HEK293T (cell line): ENCODE results near the gene MAP4K1.

Experiments
- CTCF ChIA-PET: fragments of 350-600 bp; formaldehyde crosslinking; extraction: SDS; loops from one replicate; lab custom pipeline; 2021; ENCODE audit warnings: antibody characterized with exemption, inconsistent platforms; lab: Yijun Ruan, JAX
- POLR2A ChIA-PET: fragments of 350-600 bp; formaldehyde crosslinking; extraction: SDS; loops from one replicate; lab custom pipeline; 2020; ENCODE audit warnings: antibody characterized with exemption, inconsistent platforms; lab: Yijun Ruan, JAX
- DNase-seq: peaks from one replicate; pipeline ENCODE4 v3.0.0; 2012; ENCODE audit warnings: mixed read lengths; ENCODE audit errors: extremely low spot score
- ARNT ChIP-seq: fragments of 450-650 bp; IDR thresholded peaks from 2 replicates; pipeline ENCODE4 v1.6.1; 2017; ENCODE audit warnings: mild to moderate bottlenecking
- BHLHE40 ChIP-seq: fragments of 450-650 bp; IDR thresholded peaks from 2 replicates; pipeline ENCODE4 v1.6.1; 2016; ENCODE audit warnings: mild to moderate bottlenecking, moderate library complexity, borderline replicate concordance
- CTBP1 ChIP-seq: fragments of 450-650 bp; IDR thresholded peaks from 2 replicates; pipeline ENCODE4 v1.6.1; 2016; ENCODE audit warnings: borderline replicate concordance
- ELF4 ChIP-seq: fragments of 450-650 bp; IDR thresholded peaks from 2 replicates; pipeline ENCODE4 v1.6.1; 2017; ENCODE audit warnings: antibody characterized with exemption
- FOXA1 ChIP-seq: fragments of 450-650 bp; IDR thresholded peaks from 2 replicates; pipeline ENCODE4 v1.6.1; 2016; ENCODE audit warnings: mild to moderate bottlenecking
- FOXK2 ChIP-seq: fragments of 450-650 bp; IDR thresholded peaks from 2 replicates; pipeline ENCODE4 v1.6.1; 2016; ENCODE audit warnings: mild to moderate bottlenecking
- FOXM1 ChIP-seq: fragments of 450-650 bp; IDR thresholded peaks from 2 replicates; pipeline ENCODE4 v1.6.1; 2017; ENCODE audit warnings: mild to moderate bottlenecking, borderline replicate concordance
- HDGF ChIP-seq: fragments of 450-650 bp; IDR thresholded peaks from 2 replicates; pipeline ENCODE4 v1.6.1; 2017; ENCODE audit warnings: antibody characterized with exemption, borderline replicate concordance
- L3MBTL2 ChIP-seq: fragments of 450-650 bp; conservative IDR thresholded peaks from 2 replicates; pipeline ENCODE4 v1.6.1; 2016; ENCODE audit warnings: mild to moderate bottlenecking
- LEF1 ChIP-seq: fragments of 450-650 bp; IDR thresholded peaks from 2 replicates; pipeline ENCODE4 v1.6.1; 2017; ENCODE audit warnings: mild to moderate bottlenecking, borderline replicate concordance
- NFRKB ChIP-seq: fragments of 450-650 bp; IDR thresholded peaks from 2 replicates; pipeline ENCODE4 v1.6.1; 2016; ENCODE audit warnings: mild to moderate bottlenecking, moderate library complexity
- SP1 ChIP-seq: fragments of 450-650 bp; IDR thresholded peaks from 2 replicates; pipeline ENCODE4 v1.6.1; 2017
- SUZ12 ChIP-seq: fragments of 450-650 bp; IDR thresholded peaks from 2 replicates; pipeline ENCODE4 v1.6.1; 2016; ENCODE audit warnings: mild to moderate bottlenecking
- TARDBP ChIP-seq: fragments of 450-650 bp; IDR thresholded peaks from 2 replicates; pipeline ENCODE4 v1.6.1; 2016
- ZNF384 ChIP-seq: fragments of 450-650 bp; IDR thresholded peaks from 2 replicates; pipeline ENCODE4 v1.6.1; 2016
- TF ChIP-seq, protein P1 (sequence below): fragments of 450-650 bp; IDR thresholded peaks from 2 replicates; pipeline ENCODE4 v1.6.1; 2016

Gene MAP4K1

GRCh38 chr19:38564981-38565690 lies 52.6 kb downstream of the MAP4K1 start:
- ChIA-PET CTCF (no interaction called here), POLR2A (no interaction called here)
- TF ChIP-seq SP1: no peak
- TF ChIP-seq FOXA1: no peak
- no peak for TF ChIP-seq CTBP1
- TF ChIP-seq ARNT: no peak
- no peak for TF ChIP-seq TARDBP
- no peak for TF ChIP-seq SUZ12
- TF ChIP-seq, protein P1, sequence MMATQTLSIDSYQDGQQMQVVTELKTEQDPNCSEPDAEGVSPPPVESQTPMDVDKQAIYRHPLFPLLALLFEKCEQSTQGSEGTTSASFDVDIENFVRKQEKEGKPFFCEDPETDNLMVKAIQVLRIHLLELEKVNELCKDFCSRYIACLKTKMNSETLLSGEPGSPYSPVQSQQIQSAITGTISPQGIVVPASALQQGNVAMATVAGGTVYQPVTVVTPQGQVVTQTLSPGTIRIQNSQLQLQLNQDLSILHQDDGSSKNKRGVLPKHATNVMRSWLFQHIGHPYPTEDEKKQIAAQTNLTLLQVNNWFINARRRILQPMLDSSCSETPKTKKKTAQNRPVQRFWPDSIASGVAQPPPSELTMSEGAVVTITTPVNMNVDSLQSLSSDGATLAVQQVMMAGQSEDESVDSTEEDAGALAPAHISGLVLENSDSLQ: no peak
- TF ChIP-seq ELF4: no peak
- TF ChIP-seq FOXK2: no peak
- no peak for TF ChIP-seq BHLHE40
- TF ChIP-seq HDGF: no peak
- TF ChIP-seq L3MBTL2: no peak
- no peak for TF ChIP-seq NFRKB
- DNase-seq: no peak

DNA sequence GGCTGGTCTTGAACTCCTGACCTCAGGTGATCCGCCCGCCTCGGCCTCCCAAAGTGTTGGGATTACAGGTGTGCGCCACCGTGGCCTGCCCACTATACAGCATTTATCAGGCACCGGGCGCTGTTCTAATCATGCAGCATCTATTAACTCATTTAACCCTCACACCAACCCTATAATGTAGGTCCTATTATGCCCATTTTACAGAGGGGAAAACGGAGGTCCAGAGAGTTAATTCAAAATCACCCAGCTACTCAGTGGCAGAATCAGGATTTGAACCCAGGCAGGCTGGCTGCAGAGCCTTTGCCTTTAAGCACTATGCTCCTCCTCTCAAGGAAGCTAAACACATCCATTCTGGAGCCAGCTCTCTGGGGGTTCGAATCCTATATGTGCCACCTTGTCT lies 54.3 kb downstream of the MAP4K1 start:
- no peak for DNase-seq
- TF ChIP-seq SUZ12: no peak
- no peak for TF ChIP-seq FOXK2
- TF ChIP-seq L3MBTL2: no peak
- no peak for TF ChIP-seq SP1
- no peak for TF ChIP-seq ARNT
- TF ChIP-seq, protein P1: no peak
- TF ChIP-seq CTBP1: no peak
- TF ChIP-seq HDGF: no peak
- no peak for TF ChIP-seq ELF4
- no peak for TF ChIP-seq BHLHE40
- no peak for TF ChIP-seq LEF1
- TF ChIP-seq ZNF384: no peak
- no peak for TF ChIP-seq FOXA1
- no peak for TF ChIP-seq TARDBP
- CTCF ChIA-PET: no interaction called here
- POLR2A ChIA-PET: interaction anchor here (1.1 kb wide), 1 partner anchor 55 kb away, joined by 4 read pairs; the partner anchor contains the start of gene EIF3K

GRCh38 chr19:38562096-38562495 lies 55.7 kb downstream of the MAP4K1 start:
- ChIA-PET CTCF (interaction anchor here (0.5 kb wide), 1 partner anchor 124 kb away, joined by 3 read pairs; no protein-coding TSS in a partner anchor), POLR2A (no interaction called here)
- no peak for DNase-seq
- TF ChIP-seq SP1 (no peak), FOXM1 (no peak), HDGF (no peak), CTBP1 (no peak), SUZ12 (no peak), TARDBP (no peak), NFRKB (no peak), FOXA1 (no peak), ELF4 (no peak), L3MBTL2 (no peak), FOXK2 (no peak), LEF1 (no peak), ARNT (no peak), ZNF384 (no peak)
- TF ChIP-seq, protein P1: no peak

DNA sequence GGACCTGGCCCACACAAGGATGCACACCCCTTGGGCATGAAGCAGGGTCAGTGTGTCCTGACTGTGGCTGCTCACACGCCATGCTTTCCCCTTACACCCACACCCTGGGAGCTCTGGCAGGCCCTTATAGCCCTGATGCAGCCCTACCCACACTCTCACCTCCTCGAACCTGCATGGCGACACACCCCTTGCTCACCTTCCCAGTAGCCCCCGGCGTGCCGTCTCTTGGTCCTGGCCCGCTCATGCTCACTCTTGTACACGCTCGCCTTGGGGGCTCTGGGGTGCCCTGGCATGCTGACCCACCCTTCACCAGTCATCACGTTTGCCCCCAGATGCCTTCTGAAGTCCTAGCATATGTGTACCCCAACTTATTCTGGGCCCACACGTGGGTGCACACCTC lies 56.1 kb downstream of the MAP4K1 start:
- no peak for DNase-seq
- CTCF ChIA-PET: no interaction called here
- POLR2A ChIA-PET: no interaction called here
- TF ChIP-seq SP1 (no peak), ARNT (no peak), FOXK2 (no peak), CTBP1 (no peak), NFRKB (no peak), L3MBTL2 (no peak), BHLHE40 (no peak), FOXM1 (no peak), ELF4 (no peak), SUZ12 (no peak), TARDBP (no peak), HDGF (no peak), LEF1 (no peak), FOXA1 (no peak), ZNF384 (no peak)
- TF ChIP-seq, protein P1: no peak

DNA sequence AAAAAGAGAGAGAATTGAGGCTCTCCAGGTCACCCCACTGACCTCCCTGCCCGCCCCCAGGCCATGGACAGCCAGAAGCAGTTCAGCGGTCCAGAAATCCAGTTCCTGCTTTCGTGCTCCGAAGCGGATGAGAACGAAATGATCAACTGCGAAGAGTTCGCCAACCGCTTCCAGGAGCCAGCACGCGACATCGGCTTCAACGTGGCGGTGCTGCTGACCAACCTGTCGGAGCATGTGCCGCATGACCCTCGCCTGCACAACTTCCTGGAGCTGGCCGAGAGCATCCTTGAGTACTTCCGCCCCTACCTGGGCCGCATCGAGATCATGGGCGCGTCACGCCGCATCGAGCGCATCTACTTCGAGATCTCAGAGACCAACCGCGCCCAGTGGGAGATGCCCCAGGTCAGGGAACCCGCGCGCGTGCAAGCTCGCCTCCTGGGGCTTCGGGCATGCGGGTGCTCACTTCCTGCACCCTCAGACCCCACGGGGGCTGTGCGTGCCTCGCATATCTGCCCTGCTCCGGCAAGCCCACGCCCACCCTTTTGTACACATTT lies 56.6 kb downstream of the MAP4K1 start:
- no peak for DNase-seq
- POLR2A ChIA-PET: no interaction called here
- CTCF ChIA-PET: no interaction called here
- no peak for TF ChIP-seq FOXA1
